HG02970 (cell line): ENCODE results near the gene DDX4.
"Not testable (repeated sequence)": the region's sequence is repeated elsewhere in the genome, so short reads cannot be mapped to it uniquely, and the experiment has no call there.

Experiments
- ATAC-seq: cut with Tn5 transposase; IDR thresholded peaks from one replicate; pipeline ENCODE4 v1.9.1; 2021; ENCODE audit warnings: mild to moderate bottlenecking, moderate library complexity, moderate number of reproducible peaks; ENCODE audit not compliant: unreplicated experiment, low FRiP score

The DDX4 gene

GRCh38 chr5:55720188-55720703 lies 17.6 kb upstream of the DDX4 start:
- no peak for ATAC-seq

- no peak for ATAC-seq
Observed at GRCh38 chr5:55724281-55724680, 13.6 kb upstream of the DDX4 start.

GRCh38 chr5:55731848-55732247 lies 6.0 kb upstream of the DDX4 start:
- no peak for ATAC-seq

- ATAC-seq = no peak
Observed at GRCh38 chr5:55732585-55732984, 5.3 kb upstream of the DDX4 start.

DNA sequence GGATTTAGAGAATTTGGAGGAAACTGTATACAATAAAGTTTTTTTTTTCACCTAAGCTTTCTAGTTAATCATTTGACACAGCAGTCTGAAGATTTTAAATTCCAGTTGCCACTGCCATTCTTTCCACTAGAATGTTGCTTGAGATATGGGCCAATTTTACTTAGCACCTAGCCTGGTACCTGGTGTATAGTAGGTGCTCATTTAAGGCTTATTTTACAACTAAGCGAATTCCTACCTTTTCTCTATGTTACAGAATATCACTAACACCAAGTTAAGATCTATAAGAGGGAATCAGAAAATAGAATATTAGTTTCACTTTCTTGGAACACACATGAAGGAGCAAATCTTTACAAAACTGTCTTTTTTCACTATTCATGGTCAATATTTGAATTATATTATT lies 3.2 kb upstream of the DDX4 start:
- no peak for ATAC-seq

DNA sequence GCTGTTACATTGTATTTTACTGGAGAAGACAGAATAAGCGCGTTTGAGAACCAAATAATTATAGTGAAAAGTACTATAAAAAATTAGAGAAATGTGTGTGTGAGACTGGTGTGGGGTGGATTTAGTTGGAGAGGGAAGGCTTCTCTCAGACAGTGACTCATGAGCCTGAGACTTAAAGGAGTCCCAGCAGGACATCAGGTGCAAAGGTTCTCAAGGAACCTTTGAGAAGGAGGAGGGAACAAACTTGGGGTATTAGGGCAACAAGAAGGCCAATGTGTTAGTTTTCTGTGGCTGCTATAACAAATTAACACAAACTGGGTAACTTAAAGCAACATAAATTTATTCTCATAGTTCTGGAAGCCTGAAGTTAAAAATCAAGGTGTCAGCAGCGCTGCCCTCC lies 4.9 kb downstream of the DDX4 start:
- ATAC-seq = no peak

DNA sequence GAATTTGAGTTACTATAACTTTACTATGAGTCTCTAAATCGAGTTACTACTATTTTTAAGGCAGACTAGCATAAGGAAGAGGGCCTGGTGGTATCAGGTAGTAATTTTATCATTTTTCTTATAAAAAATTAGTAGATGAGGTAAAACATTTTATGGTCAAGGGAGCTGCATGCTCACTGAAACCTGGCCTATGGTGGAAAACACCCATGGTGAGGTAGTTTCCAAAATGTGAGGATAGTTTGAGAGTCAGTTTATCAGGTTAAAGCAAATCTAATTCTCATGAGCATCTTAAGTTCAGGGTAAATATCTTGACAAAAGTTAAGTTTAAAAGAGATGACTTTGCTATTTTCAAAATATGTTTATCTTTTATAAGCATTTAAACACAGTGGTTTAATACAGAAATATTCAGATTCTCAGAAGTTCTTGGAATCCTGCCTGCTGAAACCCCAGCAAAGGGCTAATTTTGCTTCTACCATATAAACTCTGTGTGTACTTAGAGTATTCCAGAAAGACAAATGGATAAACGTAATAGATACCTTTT lies 10.0 kb downstream of the DDX4 start:
- no peak for ATAC-seq

DNA sequence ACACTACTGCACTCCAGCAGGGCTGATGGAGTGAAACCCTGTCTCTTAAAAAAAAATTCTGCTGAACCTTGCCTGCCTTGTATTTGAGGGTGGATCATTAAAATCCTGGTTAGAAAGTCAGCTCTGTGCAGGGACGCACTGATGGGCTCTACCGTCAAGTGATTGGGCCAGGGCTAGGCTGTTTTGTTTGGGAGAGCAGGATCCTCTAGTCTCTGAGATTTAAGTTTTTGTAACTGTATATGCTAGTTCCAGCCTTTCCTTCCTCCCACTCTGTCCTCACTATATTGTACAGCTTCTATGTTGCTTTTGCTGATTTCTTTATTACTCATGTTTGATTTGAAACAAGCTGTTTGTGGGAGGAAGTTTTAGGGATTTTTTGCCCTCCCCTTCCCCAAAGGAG lies 11.5 kb downstream of the DDX4 start:
- no peak for ATAC-seq

DNA sequence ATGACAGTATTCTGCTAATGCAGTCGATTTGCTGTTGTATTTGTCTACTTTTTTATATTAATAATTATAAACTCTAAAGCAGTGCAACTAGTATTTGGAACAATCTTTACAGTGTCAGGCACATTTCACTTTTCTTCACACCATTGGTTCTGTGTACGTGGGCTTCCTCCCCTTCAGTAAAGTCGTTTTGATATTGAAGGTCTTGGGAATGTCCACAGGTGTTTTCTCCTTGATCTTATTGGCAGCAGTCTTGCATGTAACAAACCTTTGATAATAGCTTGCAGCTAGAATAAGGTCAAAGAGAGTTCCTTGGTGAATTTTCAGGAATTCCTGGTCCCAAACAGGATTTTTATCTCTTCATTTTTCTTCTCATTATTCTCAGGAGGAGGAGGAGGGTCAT lies 12.2 kb downstream of the DDX4 start:
- no peak for ATAC-seq

GRCh38 chr5:55750499-55750898 lies 12.6 kb downstream of the DDX4 start:
- ATAC-seq = no peak

- no peak for ATAC-seq
Observed at GRCh38 chr5:55758231-55758630, 20.4 kb downstream of the DDX4 start.

GRCh38 chr5:55758714-55759113 lies 20.9 kb downstream of the DDX4 start:
- ATAC-seq = no peak

DNA sequence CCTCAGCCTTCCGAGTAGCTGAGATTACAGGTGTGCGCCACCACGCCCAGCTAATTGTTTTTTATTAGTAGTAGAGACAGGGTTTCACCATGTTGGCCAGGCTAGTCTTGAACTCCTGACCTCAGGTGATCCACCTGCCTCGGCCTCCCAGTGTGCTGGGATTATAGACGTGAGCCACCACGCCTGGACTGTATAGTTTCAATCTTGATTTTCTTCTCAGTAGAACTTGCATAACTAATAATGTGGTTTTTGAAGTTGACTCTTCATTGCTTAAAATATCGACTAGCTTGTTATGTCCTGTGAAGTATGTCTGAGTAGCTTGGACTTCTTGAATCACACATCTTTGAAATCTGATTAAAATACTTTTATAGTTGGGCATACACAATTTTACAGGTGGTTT lies 23.9 kb downstream of the DDX4 start:
- ATAC-seq = not testable (repeated sequence)

- ATAC-seq = no peak
Observed at GRCh38 chr5:55763746-55764420, 26.0 kb downstream of the DDX4 start.

DNA sequence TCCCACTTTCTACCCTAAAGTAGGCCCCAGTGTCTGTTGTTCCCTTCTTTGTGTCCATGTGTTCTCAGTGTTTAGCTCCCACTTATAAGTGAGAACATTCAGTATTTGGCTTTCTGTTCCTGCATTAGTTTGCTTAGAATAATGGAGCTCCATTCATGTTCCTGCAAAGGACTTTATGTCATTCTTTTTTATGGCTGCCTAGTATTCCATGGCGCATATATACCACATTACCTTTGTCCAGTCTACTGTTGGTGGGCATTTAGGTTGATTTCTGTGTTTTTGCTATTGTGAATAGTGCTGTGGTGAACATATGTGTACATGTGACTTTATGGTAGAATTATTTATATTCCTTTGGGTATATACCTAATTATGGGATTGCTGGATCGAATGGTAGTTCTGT lies 30.4 kb downstream of the DDX4 start:
- no peak for ATAC-seq

- no peak for ATAC-seq
Observed at GRCh38 chr5:55771175-55771655, 33.4 kb downstream of the DDX4 start.

- ATAC-seq = no peak
Observed at GRCh38 chr5:55773057-55773456, 35.2 kb downstream of the DDX4 start.

- no peak for ATAC-seq
Observed at GRCh38 chr5:55777332-55777731, 39.5 kb downstream of the DDX4 start.

DNA sequence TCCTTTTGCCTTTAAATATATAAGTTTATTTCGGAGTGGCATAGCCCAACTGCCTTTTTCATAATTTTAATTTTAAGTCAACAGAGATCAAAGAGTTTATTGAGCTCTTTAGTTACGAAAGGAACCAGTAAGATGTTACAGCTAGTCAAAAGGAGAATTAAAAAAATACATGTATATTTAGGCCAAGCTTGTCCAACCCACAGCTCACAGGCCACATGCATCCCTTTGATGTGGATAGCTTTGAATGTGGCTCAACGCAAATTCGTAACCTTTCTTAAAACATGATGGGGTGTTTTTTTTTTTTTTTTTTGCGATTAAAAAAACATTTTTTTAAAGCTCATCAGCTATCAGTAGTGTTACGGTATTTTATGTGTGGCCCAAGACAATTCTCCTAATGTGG lies 63.1 kb downstream of the DDX4 start:
- no peak for ATAC-seq

GRCh38 chr5:55808814-55809213 lies 71.0 kb downstream of the DDX4 start:
- ATAC-seq = not testable (repeated sequence)

GRCh38 chr5:55815939-55816338 lies 78.1 kb downstream of the DDX4 start:
- not testable (repeated sequence) for ATAC-seq

GRCh38 chr5:55816342-55816741 lies 78.5 kb downstream of the DDX4 start:
- no peak for ATAC-seq
